GM11168 (cell line): ENCODE measurements around the gene CDH4.

Experiments
- in situ Hi-C: fragments of 300-500 bp; cut with MboI; formaldehyde crosslinking; loops from one replicate; pipeline ENCODE4 v1.12.0; 2022; ENCODE audit warnings: low sequenced_read_pairs; ENCODE audit not compliant: unreplicated experiment

The CDH4 gene

GRCh38 chr20:61745397-61746146 is 493.5 kb downstream of the CDH4 start:
- in situ Hi-C loops: no loop called here

GRCh38 chr20:61746147-61746646 is 494.1 kb downstream of the CDH4 start:
- in situ Hi-C loops: no loop called here

- in situ Hi-C loops: no loop called here
Measured at GRCh38 chr20:61746781-61747180, 494.7 kb downstream of the CDH4 start.

GRCh38 chr20:61748376-61748775 is 496.3 kb downstream of the CDH4 start:
- in situ Hi-C loops: no loop called here

- in situ Hi-C loops: no loop called here
Measured at GRCh38 chr20:61749406-61750075, 497.5 kb downstream of the CDH4 start.

- in situ Hi-C loops: no loop called here
Measured at GRCh38 chr20:61750093-61750492, 498.0 kb downstream of the CDH4 start.

GRCh38 chr20:61752576-61752975 is 500.5 kb downstream of the CDH4 start:
- in situ Hi-C loops: no loop called here

- in situ Hi-C loops: no loop called here
Measured at GRCh38 chr20:61753316-61753942, 501.4 kb downstream of the CDH4 start.

- in situ Hi-C loops: no loop called here
Measured at GRCh38 chr20:61753987-61754956, 502.2 kb downstream of the CDH4 start.

GRCh38 chr20:61754976-61755778 is 503.1 kb downstream of the CDH4 start:
- in situ Hi-C loops: no loop called here

- in situ Hi-C loops: no loop called here
Measured at GRCh38 chr20:61755971-61756845, 504.1 kb downstream of the CDH4 start.

- in situ Hi-C loops: no loop called here
Measured at GRCh38 chr20:61756966-61757677, 505.1 kb downstream of the CDH4 start.

GRCh38 chr20:61757678-61758563 is 505.9 kb downstream of the CDH4 start:
- in situ Hi-C loops: no loop called here

- in situ Hi-C loops: no loop called here
Measured at GRCh38 chr20:61758564-61759200, 506.6 kb downstream of the CDH4 start.

GRCh38 chr20:61759286-61760065 is 507.4 kb downstream of the CDH4 start:
- in situ Hi-C loops: no loop called here

GRCh38 chr20:61760321-61760720 is 508.3 kb downstream of the CDH4 start:
- in situ Hi-C loops: no loop called here
